Measurements from ENCODE around the gene WNT6.

The WNT6 gene

DNA sequence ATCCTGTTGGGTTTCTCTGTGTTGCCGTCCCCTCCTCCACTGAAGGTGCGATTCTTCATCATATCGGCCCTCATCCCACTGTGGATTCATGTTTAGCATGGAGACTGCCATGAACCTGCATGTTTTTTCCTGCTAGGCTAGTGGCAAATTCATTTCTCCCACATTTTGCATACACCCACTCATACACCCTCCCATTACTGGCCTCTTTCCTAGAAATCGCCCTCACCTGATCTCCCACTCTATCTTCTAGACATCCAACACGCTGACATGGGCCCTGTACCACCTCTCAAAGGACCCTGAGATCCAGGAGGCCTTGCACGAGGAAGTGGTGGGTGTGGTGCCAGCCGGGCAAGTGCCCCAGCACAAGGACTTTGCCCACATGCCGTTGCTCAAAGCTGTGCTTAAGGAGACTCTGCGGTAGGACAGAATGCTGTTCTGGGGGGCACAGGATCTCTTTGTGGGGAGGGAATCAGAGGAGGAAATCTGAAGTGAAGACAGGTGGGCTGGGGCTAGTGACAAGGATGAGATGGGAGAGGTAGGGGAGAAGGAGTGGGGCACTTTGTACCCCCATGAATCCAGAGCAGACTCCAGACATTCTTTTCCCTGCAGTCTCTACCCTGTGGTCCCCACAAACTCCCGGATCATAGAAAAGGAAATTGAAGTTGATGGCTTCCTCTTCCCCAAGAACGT is 45.7 kb upstream of the WNT6 start:
- Mint-ChIP-seq H3K4me3 (no peak overlapping the region), H3K4me1 (peaks cover 12% of the 10 kb centered on the region), H3K27ac (no peak overlapping the region), H3K9me3 (no peaks in the 10 kb centered on the region), H3K27me3 (ENCODE audit: low read depth) (no peaks in the 10 kb centered on the region), H3K36me3 (ENCODE audit: low read depth) (peaks cover 30% of the 10 kb centered on the region)
- TF ChIP-seq, protein P1, sequence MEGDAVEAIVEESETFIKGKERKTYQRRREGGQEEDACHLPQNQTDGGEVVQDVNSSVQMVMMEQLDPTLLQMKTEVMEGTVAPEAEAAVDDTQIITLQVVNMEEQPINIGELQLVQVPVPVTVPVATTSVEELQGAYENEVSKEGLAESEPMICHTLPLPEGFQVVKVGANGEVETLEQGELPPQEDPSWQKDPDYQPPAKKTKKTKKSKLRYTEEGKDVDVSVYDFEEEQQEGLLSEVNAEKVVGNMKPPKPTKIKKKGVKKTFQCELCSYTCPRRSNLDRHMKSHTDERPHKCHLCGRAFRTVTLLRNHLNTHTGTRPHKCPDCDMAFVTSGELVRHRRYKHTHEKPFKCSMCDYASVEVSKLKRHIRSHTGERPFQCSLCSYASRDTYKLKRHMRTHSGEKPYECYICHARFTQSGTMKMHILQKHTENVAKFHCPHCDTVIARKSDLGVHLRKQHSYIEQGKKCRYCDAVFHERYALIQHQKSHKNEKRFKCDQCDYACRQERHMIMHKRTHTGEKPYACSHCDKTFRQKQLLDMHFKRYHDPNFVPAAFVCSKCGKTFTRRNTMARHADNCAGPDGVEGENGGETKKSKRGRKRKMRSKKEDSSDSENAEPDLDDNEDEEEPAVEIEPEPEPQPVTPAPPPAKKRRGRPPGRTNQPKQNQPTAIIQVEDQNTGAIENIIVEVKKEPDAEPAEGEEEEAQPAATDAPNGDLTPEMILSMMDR (IDR thresholded peaks at IDR 0.05; ENCODE audit: unreplicated experiment in 3 of 3) = no peak

DNA sequence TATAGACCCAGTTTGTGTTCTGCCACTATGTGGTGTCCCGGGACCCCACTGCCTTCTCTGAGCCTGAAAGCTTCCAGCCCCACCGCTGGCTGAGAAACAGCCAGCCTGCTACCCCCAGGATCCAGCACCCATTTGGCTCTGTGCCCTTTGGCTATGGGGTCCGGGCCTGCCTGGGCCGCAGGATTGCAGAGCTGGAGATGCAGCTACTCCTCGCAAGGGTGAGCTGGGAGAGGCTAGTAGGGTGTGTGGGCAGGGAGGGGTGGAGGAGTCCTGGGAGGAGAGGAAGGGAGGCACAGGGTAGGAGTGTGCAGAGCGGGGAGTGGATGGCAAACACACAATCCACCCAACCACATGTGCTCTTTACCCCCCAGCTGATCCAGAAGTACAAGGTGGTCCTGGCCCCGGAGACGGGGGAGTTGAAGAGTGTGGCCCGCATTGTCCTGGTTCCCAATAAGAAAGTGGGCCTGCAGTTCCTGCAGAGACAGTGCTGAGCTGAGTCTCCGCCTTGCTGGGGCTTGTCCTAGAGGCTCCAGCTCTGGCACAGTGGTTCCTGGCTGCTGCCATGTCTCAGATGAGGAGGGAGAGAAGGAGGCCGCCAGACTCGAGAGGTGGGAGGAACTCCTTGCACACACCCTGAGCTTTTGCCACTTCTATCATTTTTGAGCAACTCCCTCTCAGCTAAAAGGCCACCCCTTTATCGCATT is 44.9 kb upstream of the WNT6 start:
- Mint-ChIP-seq H3K4me1 (peaks cover 7% of the 10 kb centered on the region), H3K27me3 (ENCODE audit: low read depth) (no peaks in the 10 kb centered on the region), H3K9me3 (no peaks in the 10 kb centered on the region), H3K4me3 (no peak overlapping the region), H3K27ac (no peak overlapping the region), H3K36me3 (ENCODE audit: low read depth) (peaks cover 34% of the 10 kb centered on the region)
- TF ChIP-seq, protein P1 (IDR thresholded peaks at IDR 0.05; ENCODE audit: unreplicated experiment in 3 of 3) = no peak

DNA sequence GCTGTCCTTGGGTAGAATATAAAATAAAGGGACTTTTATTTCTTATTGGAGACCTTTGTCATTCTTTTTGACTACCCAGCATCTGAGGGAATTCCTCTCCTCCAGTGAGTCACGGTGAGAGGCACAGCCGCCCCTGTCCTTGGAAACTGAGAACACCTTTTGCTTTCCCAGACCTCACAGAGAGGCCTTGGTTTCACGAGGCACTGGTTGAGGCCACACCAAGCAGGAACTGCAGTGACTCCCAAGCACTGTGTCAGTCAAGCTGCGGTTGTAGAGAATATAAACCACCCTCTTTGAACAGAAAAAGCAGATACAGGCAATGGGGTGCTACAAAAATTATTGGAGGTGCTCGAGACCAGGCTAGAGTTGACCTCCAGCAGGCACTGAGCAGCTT is 44.4 kb upstream of the WNT6 start:
- Mint-ChIP-seq H3K4me1 (peaks cover 7% of the 10 kb centered on the region), H3K27ac (no peak overlapping the region)

DNA sequence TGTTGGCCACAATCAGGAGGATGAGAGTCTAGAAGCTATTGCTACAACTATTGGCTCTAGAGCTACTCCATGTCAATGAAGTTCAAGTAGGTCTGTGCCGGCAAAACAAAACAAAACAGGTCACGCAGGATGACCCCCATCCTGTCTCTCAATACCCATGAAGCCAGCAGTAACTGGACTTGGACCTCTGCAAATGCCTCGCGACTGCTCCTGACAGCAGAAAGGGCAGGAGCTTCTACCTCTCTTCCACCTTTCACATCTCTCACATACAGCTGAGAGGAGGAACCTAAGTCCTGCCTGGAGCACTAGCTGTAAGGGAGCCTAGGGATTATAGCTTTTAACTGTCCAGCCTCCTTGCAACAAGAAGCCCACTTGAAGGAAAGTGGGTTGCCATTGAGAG is 44.0 kb upstream of the WNT6 start:
- Mint-ChIP-seq H3K4me1 (peaks cover 7% of the 10 kb centered on the region), H3K27ac (no peak overlapping the region), H3K27me3 (ENCODE audit: low read depth) (no peaks in the 10 kb centered on the region), H3K4me3 (no peak overlapping the region), H3K9me3 (no peaks in the 10 kb centered on the region), H3K36me3 (ENCODE audit: low read depth) (peaks cover 34% of the 10 kb centered on the region)
- TF ChIP-seq, protein P1 (IDR thresholded peaks at IDR 0.05; ENCODE audit: unreplicated experiment in 3 of 3) = no peak

More for the DNA sequence above, 44.4 kb upstream of the WNT6 start:
- Mint-ChIP-seq H3K36me3 (ENCODE audit: low read depth) (peaks cover 34% of the 10 kb centered on the region), H3K27me3 (ENCODE audit: low read depth) (no peaks in the 10 kb centered on the region), H3K4me3 (no peak overlapping the region), H3K9me3 (no peaks in the 10 kb centered on the region)
- TF ChIP-seq, protein P1 (IDR thresholded peaks at IDR 0.05; ENCODE audit: unreplicated experiment in 3 of 3) = no peak

DNA sequence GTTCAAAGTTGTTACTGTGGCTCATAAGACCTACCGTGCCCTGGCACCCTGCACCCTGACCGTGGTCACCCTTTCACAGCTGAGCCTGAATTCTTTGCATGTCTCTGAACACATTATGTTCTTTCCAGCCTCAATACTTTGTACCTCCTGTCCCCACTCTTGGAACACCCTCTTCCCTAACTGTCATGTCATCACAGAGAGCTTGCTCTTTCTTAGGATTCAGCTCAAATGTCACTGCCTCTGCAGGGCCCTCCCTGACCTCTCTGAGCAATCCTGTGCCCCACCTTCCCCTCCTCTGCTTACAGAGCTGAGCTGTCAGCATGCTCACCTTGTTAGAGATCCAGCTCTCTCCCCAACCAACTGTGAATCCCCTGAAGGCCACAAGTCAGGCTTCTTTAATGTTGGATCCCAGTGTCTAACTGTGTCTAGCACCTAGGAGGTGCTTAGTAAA is 43.0 kb upstream of the WNT6 start:
- H3K36me3 Mint-ChIP-seq (ENCODE audit: low read depth) = peaks cover 34% of the 10 kb centered on the region
- H3K27ac Mint-ChIP-seq = no peak overlapping the region
- H3K9me3 Mint-ChIP-seq = no peaks in the 10 kb centered on the region
- H3K4me3 Mint-ChIP-seq = no peak overlapping the region
- H3K4me1 Mint-ChIP-seq = peaks cover under 1% of the 10 kb centered on the region
- TF ChIP-seq, protein P1 (IDR thresholded peaks at IDR 0.05; ENCODE audit: unreplicated experiment in 3 of 3) = no peak
- H3K27me3 Mint-ChIP-seq (ENCODE audit: low read depth) = no peaks in the 10 kb centered on the region
